Articular chondrocyte of knee joint (primary cell): ENCODE data around the gene ARID3A. TPM values are rescaled to one million over a fixed set of nuclear protein-coding genes. Genes with fewer than 3 reads are reported as not detected.
A peak's percentile ranks its signal among the peaks of the same experiment; 100 is the strongest.

ENCODE experiments used
- small RNA-seq: library from RNA; depleted of rRNA; stranded (forward); fragments of <200 nt; gene quantifications from one replicate; pipeline ENCODE3, GENCODE V24; 2012
- total RNA-seq: library from RNA; depleted of rRNA; stranded (reverse); fragments of >200 nt; gene quantifications from 2 replicates; pipeline ENCODE4 v1.2.3, GENCODE V29; 2012

The ARID3A gene, protein sequence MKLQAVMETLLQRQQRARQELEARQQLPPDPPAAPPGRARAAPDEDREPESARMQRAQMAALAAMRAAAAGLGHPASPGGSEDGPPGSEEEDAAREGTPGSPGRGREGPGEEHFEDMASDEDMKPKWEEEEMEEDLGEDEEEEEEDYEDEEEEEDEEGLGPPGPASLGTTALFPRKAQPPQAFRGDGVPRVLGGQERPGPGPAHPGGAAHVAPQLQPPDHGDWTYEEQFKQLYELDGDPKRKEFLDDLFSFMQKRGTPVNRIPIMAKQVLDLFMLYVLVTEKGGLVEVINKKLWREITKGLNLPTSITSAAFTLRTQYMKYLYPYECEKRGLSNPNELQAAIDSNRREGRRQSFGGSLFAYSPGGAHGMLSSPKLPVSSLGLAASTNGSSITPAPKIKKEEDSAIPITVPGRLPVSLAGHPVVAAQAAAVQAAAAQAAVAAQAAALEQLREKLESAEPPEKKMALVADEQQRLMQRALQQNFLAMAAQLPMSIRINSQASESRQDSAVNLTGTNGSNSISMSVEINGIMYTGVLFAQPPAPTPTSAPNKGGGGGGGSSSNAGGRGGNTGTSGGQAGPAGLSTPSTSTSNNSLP
- 5.6 and 7.1 TPM in 2 replicates for total RNA-seq

DNA sequence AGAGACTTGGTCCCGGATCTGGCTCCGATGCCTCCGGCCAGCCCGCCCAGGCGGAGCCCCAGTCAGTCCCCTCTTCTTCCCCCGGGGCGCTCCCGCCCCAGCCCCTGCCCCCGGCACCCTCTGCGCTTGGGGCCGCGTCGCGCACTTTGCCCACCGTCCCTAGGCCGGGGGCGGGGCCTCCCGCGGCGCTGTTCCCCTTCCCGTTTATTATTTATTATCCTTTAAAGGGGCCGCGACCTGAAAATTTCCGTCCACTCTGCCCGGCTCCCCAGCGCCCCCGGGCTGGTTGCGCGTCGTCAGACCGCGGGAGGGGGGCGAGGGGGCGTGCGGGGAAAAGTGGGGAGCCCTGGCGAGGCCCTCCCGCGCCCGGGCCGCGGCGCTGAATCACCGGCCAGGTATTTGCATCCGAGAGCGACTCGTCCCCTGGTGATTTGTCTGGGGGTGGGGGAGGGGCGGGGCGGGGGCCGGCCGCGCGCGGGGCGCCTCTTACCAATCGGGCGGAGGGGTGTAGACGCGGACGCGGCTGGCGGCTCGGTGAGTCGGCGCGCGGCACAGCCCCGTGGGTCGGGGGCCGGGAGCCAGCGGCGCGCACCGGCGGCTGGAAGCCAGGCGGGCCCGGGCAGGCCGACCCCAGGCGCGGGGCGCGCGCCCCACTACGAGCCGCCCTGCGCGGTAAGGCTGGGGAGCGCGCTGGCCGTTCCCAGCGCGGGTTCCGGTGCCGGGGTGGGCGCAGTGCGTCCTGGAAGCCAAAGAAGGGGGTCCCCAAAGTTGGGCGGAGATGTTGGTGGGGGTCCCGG is at the start of gene ARID3A:
Gene ARID3A, plus strand, starts transcription at position 510 of the 797 bp plus-strand sequence. CDS start 3,494 bp downstream, outside the sequence.

DNA sequence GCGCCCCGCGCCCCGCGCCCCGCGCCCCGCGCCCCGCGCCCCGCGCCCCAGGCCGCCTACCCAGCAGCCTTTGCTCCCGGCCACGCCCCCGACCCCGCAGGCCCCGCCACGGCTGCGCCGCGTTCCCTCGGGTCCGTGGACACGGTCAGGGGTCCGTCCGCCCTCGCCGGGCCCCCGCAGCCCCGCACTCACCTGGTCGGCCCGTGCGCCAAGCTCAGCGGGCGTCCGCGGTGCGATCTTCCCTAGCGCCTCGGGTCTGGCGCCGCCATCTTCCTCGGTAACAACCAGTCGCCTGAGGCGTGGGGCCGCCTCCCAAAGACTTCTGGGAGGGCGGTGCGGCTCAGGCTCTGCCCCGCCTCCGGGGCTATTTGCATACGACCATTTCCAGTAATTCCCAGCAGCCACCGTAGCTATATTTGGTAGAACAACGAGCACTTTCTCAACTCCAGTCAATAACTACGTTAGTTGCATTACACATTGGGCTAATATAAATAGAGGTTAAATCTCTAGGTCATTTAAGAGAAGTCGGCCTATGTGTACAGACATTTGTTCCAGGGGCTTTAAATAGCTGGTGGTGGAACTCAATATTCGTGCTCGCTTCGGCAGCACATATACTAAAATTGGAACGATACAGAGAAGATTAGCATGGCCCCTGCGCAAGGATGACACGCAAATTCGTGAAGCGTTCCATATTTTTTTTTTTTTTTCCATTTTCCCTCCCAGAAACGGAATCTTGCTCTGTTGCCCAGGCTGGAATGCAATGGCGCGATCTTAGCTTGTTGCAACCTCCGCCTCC is 32.7 kb upstream of the ARID3A start, which contains the start of the genes MED16 and RNU6-9:
Gene MED16, minus strand, starts transcription at position 294 of the 796 bp plus-strand sequence. CDS start 2,056 bp downstream, outside the sequence.
Gene RNU6-9, plus strand, starts transcription at position 591 of the 796 bp plus-strand sequence.

DNA sequence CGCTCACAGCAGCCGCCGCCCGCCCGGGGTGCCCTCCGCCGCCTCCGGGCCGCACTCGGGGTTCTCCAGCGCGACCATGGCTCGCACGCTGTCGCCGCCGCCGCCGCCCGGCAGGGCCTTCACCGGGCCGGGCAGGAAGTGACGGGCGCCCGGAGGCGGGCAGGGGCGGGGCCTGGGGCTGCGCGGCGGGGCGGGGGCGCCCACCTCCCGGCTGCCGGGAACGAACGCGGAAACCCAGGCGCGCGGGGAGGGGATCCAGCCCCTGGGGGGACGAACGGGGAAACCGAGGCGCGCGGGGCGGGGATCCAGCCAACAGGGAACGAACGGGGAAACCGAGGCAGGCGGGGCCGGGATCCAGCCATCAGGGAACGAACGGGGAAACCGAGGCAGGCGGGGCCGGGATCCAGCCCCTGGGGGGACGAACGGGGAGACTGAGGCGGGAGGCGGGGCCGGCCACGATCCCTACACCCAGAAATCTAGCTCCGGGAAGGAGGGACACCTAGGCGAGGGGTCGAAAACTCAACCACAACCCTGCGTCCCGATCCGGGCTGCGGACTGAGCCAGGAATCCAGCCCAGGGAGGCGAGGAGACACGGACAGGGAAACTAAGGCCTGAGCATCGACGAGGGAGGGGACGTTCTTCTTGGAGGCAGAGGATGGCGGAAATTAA is 12.6 kb upstream of the ARID3A start, which contains the start of gene R3HDM4:
Gene R3HDM4, minus strand, starts transcription at position 140 of the 669 bp plus-strand sequence. Its CDS starts 62 bp downstream, at position 78.

DNA sequence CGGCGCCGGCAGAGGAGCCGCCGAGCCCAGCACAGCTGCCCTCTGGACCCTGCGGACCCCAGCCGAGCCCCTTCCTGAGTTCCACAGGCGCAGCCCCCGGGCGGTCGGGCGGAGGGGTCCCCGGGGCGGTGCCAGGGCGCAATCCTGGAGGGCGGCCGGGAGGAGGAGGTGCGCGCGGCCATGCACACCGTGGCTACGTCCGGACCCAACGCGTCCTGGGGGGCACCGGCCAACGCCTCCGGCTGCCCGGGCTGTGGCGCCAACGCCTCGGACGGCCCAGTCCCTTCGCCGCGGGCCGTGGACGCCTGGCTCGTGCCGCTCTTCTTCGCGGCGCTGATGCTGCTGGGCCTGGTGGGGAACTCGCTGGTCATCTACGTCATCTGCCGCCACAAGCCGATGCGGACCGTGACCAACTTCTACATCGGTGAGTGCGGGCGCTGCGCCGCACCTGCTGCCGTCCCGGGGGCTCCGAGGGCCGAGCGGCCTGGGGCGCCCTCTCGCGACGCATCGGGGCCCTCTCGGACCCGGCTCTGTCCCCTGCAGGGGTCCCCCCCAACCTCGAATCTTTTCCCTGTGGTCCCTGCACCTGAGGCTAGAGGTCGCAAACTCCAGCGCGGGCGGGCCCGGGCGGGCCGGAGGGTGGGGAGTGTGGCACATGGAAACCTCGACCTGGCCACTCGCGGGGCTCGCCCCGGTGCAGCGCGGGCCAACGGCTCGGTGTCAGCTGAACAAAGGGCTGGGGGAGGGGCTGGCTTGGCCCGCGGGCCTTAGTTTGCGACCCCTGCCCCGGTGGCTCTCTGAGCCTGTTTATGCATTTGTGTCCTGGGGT is 8.3 kb upstream of the ARID3A start, which contains the start of gene KISS1R:
Gene KISS1R, plus strand, starts transcription at position 11 of the 829 bp plus-strand sequence. Its CDS starts 170 bp downstream, at position 181.

DNA sequence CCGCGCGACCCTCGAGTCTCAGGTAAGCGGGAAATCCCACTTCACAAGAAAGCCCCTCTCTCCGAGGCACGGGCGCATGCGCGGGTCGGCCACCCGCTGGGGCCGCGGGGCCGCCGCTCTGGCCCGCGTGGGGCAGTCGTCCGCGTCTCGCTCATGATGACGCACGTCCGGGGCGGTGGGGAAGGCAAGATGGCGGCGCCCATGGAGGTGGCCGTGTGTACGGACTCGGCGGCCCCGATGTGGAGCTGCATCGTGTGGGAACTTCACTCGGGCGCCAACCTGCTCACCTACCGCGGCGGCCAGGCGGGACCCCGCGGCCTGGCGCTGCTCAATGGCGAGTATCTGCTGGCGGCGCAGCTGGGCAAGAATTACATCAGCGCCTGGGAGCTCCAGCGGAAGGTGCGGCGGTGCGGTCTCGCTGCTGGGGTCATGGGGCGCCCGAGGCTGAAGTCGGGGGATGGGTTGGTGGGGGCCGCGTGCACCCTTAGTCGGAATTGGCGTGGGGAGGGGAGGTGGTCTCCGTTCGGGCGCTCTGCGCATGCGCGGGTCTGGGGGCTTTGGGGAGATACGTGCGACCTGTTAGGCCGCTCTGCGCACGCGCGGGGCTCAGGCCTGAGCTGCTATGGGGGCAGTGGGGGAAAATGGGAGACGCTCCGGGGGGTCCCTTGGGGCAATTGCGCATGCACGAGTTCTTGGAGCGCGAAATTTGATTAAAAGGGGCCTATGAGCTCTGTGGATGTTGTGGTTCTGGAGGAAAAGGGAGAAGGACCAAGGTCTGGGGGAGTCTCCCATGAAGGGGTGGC is 58.5 kb downstream of the ARID3A start, which contains the start of gene WDR18:
Gene WDR18, plus strand, starts transcription at position 181 of the 803 bp plus-strand sequence. Its CDS starts 9 bp downstream, at position 190.

DNA sequence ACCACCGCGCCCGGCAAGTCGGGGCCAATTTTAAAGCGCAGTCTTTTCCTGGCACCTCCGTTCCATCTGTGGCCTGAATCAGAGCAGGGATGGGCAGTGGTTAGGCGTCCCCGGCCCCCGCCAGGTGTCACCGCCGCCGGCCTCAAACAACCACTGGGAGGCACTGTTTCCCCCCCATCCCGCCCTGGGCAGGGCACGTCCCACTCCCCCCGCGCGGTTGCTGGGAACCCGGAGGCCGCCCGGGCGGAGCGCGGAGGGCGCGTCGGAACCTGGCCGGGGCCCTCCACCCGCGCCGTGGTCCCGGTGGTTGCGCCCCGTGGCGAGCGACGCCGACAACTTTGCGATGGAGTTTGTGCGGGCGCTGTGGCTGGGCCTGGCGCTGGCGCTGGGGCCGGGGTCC is 74.3 kb downstream of the ARID3A start, which contains the start of gene GRIN3B:
Gene GRIN3B, plus strand, starts transcription at position 325 of the 400 bp plus-strand sequence. Its CDS starts 19 bp downstream, at position 344.

DNA sequence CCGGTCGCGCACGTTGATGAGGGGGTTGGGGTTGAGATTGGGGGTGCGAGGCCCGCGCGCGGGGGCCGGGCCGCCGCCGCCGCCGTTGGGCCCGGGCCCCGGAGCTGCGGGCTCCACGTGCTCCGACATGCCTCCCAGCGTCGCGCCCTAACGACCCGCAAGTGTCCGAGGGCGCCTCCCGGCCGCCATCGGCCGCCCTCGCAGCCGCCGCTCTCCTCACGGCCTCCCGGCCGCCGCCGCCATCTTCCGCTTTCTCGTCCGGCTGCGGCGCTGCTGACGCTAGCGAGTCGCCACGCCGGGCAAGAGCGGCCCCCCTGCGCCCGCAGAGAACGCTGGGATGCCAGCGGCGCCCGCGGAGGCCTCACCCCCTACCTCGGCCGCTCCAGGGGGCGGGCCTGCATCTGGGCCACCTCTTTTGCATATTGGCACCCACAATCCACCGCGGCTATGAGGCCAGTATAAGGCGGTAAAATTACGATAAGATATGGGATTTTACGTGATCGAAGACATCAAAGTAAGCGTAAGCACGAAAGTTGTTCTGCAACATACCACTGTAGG is 95.1 kb downstream of the ARID3A start, which contains the start of gene TMEM259:
Gene TMEM259, minus strand, starts transcription at position 256 of the 558 bp plus-strand sequence. Its CDS starts 127 bp downstream, at position 129.

Small RNA genes lying within 50 kb of the gene (small RNA-seq; reads per million reads assigned to genes)
- 1.8 reads per million, percentile 69 among the genes with 10 or more reads in this experiment for gene RNU6-2
- gene RNU6-9, result 3.2 reads per million, percentile 84 among the genes with 10 or more reads in this experiment

Other genes starting within 250 kb of the ARID3A start
- 15.9 and 33.2 TPM in 2 replicates for gene FSTL3, start 249.6 kb upstream of the ARID3A start, total RNA-seq
- gene PRSS57, start 230.6 kb upstream of the ARID3A start, total RNA-seq, result not detected in 2 replicates
- gene PALM, start 217.1 kb upstream of the ARID3A start, total RNA-seq, result 7.5 and 9.3 TPM in 2 replicates
- gene MISP, start 174.9 kb upstream of the ARID3A start, total RNA-seq, result 0.22 and 0.26 TPM in 2 replicates
- 92.3 and 113 TPM in 2 replicates for gene PTBP1, start 128.6 kb upstream of the ARID3A start, total RNA-seq
- 0.39 and 0.76 TPM in 2 replicates for gene PLPPR3, start 104.1 kb upstream of the ARID3A start, total RNA-seq
- not detected in 2 replicates for gene AZU1, start 98.2 kb upstream of the ARID3A start, total RNA-seq
- gene PRTN3, start 85.0 kb upstream of the ARID3A start, total RNA-seq, result not detected in 2 replicates
- gene ELANE, start 73.7 kb upstream of the ARID3A start, total RNA-seq, result 0.43 and 1.0 TPM in 2 replicates
- gene CFD, start 66.4 kb upstream of the ARID3A start, total RNA-seq, result 1.9 and 2.1 TPM in 2 replicates
- 16.5 and 20.4 TPM in 2 replicates for gene MED16, start 32.8 kb upstream of the ARID3A start, total RNA-seq
- not detected in 2 replicates for gene RNU6-9, start 32.6 kb upstream of the ARID3A start, total RNA-seq
- 28.9 and 34.1 TPM in 2 replicates for gene R3HDM4, start 12.8 kb upstream of the ARID3A start, total RNA-seq
- gene KISS1R, start 8.7 kb upstream of the ARID3A start, total RNA-seq, result 0.13 TPM in 1 of 2 replicates, not detected in the other
- 27.6 and 41.2 TPM in 2 replicates for gene WDR18, start 58.3 kb downstream of the ARID3A start, total RNA-seq
- gene GRIN3B, start 74.4 kb downstream of the ARID3A start, total RNA-seq, result 0.13 and 0.65 TPM in 2 replicates
- 47.1 and 52.4 TPM in 2 replicates for gene TMEM259, start 95.1 kb downstream of the ARID3A start, total RNA-seq
- gene RNU6-2, start 95.5 kb downstream of the ARID3A start, total RNA-seq, result not detected in 2 replicates
- gene CNN2, start 100.6 kb downstream of the ARID3A start, total RNA-seq, result 240 and 261 TPM in 2 replicates
- gene ABCA7, start 114.1 kb downstream of the ARID3A start, total RNA-seq, result 4.7 and 5.6 TPM in 2 replicates
- gene ARHGAP45, start 141.1 kb downstream of the ARID3A start, total RNA-seq, result 0.32 and 0.39 TPM in 2 replicates
- 77.0 and 86.9 TPM in 2 replicates for gene POLR2E, start 169.3 kb downstream of the ARID3A start, total RNA-seq
- 451 and 456 TPM in 2 replicates for gene GPX4, start 178.0 kb downstream of the ARID3A start, total RNA-seq
- 71.2 and 86.9 TPM in 2 replicates for gene SBNO2, start 248.2 kb downstream of the ARID3A start, total RNA-seq